Middle frontal gyrus (tissue), 1 donor: ENCODE data around the gene LCN1.
"Not testable (repeated sequence)": the region's sequence is repeated elsewhere in the genome, so short reads cannot be mapped to it uniquely, and the experiment has no call there.

Experiments
- DNase-seq: peaks from one replicate; pipeline ENCODE4 v3.0.0-alpha.2; 2015; ENCODE audit warnings: low spot score; ENCODE audit errors: extremely low spot score

Gene LCN1

DNA sequence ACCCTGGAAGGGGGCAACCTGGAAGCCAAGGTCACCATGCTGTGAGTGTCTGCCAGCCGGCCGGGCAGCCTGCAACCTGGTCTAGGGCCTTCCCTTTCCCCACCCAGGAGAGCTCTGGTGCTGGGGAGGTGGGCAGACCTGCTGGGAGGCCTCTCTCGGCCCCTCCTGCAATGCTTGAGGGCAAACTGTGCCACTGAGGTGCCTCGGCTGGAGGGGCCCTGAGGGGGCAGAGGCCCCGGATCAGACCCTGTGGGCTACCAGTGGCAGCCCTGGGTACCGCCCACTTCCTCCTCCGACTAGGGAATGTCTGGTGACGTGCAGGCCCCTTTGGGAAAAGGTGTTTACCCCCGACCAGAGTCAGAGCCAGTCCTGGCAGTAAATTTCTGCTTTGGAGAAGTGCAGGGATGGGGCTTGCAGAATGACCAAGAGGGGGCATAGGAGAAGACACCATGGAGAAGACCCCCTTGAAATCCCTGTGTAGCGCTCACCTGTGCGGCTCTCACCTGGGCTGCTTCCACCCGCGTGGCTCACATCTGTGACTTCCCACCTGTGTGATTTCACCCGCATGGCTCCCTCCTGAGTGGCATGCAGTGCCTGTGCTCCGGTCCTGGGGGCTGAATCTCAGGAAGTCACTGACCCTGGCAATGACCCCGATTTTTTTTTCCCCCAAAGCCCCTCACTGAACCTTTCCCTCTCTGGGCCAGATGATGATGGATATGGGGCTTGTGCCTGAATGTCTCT is 1.1 kb downstream of the LCN1 start:
- DNase-seq = no peak

DNA sequence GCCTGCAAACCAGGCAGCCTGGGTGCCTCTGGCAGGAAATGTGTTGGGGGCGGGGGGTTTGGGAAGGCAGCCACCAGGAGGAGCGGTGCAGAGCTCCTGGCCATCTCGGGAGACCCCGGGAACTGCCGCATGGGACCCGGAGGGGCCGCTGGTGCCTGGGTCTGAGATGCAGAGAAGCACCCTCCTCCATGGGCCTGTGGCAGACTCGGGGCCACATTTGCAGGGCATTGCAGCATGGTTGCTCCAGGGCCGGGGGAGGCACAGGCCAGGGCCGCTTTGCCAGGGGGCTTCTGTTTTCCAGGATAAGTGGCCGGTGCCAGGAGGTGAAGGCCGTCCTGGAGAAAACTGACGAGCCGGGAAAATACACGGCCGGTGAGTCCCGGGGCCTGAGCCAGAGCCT is 1.7 kb downstream of the LCN1 start:
- DNase-seq = no peak

DNA sequence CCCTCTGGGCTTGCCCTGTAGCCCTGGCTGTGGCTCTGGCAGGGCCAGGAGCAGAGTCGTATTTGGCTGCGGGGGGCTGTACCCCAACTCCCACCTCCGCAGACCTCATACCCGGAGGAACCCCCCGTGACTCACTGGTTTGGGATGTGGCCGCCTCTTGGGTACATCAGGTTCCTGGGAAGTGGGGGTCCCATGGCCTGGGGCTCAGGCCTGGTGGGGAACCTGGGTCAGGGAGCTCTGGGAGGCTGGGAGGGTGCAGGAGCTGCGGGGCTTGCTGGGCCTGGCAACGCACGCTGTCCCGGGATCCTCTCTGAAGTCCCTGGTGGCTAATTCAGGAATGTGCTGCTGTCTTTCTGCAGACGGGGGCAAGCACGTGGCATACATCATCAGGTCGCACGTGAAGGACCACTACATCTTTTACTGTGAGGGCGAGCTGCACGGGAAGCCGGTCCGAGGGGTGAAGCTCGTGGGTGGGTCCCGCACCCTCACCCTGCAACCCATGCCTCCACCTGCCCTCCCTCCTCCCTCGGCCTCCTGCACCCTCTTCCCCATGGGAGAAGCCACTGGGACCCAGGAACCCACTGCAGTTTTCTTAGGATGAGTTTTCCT is 2.4 kb downstream of the LCN1 start:
- DNase-seq = no peak

DNA sequence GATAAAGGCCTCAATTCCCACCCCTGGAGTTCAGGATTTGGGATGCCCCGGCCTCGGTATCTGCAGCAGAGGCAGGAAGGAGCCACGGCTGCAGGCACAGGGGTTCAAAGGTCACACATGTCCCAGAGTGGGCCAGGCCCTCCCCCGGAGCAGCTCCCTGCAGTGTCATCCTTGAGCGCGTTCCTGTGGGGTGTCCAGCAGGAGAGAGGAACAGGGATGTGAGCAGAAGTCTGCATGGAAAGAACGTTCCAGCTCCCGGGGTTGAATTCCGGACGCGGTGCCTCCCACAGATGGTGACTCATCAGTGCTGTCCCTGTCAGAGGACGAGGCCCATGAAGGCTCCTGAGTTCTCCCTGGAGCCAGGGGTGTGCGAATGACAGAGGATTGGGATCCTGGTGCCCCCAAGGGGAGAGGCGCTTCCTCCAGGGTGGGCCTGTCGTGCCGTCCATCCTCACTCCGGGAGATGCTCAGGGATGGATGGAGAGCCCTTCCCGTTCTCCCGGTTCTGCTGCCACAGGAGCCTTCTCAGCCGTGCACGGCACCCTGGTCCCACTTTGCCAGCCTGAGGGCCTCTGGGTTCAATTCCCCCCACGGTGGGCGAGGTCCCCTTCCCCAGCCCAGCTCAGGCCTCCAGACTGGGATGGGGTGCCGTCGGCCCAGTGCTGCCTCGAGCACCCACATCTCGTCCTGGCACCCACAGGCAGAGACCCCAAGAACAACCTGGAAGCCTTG is 3.1 kb downstream of the LCN1 start:
- DNase-seq = no peak

DNA sequence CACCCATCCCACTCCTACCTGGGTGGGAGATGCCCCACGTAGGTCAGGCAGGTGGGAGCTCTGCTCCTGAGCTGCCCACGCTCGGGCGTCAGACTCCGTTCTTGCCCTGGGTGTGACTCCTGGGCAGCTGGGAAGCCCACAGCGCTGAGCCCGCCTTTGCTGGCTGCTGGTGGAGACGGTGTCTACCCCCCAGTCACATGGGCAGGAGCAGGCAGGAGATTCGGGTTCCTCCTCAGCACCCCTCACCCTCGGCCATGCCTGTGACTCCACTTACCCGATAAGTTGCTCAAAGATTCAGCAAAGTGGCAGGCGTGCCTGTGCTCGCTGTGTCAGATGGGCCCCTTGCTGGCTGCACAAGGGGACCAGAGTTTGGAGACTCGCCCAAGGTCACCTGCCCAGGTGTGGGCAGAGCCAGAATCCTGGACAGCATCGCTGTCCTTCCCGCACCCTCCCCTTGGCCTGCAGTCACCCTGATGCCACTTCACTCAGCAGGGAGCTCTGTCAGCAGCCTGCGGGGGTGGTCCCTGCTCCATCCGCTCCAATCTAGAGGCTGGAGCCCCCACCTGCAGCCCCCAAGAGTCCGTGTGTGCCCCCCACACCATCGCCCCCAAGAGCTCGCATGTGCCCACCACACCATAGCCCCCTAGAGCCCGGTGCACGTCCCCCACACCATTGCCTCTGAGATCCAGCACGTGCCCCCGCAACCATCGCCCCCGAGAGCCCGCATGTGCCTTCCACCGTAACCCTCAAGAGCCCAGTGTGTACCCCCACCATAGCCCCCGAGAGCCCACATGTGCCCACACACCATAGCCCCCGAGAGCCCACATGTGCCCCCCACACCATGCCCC is 4.2 kb downstream of the LCN1 start:
- no peak for DNase-seq

DNA sequence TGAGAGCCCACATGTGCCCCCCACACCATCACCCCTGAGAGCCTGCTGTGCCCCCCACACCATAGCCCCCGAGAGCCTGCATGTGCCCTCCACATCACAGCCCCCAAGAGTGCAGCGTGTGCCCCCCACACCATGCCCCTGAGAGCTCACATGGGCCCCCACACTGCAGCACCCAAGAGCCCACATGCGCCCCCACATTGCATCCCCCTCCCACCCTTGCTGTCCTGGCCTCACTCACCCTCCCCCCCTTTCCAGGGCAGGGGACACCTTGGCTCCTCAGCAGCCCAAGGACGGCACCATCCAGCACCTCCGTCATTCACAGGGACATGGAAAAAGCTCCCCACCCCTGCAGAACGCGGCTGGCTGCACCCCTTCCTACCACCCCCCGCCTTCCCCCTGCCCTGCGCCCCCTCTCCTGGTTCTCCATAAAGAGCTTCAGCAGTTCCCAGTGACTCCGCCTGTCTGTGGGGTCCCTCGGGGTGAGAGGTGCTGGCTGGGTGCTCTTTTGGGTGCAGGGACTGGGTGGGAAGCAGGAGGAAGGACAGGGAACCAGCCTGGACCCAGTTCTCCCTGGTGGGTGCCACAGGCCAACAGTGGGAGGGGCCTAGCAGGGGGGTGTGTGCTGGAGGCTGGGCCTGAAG is 5.0 kb downstream of the LCN1 start:
- DNase-seq = no peak

DNA sequence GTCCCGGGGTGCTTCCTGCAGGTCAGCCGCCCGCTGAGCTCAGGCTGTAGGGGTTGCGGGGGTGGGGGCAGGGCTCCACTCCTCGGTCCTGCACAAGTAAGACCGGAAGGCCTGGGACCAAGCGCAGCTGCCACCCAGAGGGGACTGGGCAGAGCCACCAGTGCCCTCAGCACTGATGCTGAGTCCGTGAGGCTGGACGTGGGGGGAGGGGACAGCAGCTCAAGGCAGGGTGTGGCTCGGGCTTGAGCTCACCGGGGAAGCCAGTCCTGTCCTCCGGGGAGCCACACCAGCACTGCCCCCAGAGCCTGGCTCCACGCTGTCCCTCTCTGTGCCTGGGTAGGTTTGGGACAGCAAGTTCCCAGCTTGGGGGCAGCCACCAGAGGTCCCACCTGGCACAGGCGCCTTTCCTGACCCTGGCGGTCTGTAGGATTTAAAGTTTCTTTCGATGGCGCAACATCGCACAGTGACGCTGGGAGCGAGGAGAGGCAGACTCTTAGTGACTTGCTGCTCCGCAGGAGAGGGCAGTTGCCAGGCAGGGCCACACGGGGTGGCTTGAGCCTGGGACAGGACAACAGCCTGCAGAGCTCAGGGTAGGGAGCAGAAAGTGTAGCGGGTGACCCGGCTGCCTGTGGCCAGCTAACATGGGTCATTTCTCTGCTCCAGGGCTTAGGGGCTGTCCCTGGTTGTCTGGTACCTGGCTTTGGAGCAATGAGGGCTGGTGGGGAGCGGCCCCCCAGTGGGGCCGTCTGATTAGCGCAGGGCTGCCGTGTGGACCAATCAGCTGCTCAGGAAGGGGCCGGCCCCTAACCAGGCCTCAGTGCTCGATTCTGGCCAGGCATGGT is 5.7 kb downstream of the LCN1 start:
- no peak for DNase-seq

DNA sequence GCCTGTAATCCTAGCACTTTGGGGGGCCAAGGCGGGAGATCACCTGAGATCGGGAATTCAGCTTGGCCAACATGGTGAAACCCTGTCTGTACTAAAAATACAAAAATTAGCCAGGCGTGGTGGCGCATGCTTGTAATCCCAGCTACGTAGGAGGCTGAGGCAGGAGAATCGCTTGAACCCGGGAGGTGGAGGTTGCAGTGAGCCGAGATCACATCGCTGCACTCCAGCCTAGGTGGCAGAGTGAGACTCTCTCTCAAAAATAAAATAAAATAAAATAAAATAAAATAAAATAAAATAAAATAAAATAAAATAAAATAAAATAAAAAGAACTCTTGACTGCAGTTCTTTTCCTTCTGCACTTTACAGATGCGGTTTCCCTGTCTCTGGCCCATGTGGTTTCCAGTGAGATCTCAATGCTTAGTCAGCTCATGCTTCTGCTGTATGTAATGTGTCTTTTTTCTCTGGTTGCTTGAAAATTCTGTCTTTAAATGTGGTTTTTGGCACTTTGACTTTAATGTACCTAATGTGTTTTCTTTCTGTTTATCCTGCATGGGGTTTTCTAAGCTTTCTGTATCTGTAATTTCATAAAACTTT is 7.7 kb downstream of the LCN1 start:
- DNase-seq = not testable (repeated sequence)

DNA sequence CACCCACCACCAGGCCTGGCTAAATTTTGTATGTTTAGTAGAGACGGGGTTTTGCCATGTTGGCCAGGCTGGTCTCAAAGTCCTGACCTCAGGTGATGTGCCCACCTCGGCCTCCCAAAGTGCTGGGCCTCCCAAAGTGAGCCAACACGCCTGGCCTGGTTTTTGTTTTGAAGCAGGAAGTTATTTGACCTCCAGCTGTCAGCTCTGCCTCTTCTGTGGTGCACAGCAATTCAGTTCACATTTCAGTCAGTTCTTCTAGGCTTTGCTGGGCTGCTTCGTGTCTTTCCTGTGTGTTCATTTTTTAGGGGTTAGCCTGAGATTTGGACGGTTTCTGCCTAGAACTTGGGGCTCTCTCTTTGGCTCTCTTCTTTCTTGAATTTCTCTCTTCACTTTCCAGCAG is 8.9 kb downstream of the LCN1 start:
- no peak for DNase-seq

DNA sequence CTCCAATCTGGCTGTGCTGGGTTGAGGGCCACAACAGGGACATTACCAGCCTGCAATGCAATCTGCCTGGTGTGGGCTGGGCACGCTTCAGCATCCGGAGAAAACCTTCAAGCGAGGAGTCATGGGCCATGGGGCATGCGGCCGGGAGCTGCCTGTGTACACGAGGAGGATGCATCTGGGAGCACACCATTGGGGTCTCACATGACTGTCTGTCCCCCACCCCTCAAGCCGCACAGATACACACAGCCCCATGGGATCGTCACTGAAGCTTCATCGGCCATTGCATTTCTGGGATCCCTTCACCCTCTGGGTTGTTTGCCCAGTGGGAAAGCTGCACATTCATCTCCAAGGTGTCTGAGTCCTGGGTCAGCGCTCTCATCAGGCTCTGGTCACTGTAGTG is 9.9 kb downstream of the LCN1 start:
- no peak for DNase-seq

DNA sequence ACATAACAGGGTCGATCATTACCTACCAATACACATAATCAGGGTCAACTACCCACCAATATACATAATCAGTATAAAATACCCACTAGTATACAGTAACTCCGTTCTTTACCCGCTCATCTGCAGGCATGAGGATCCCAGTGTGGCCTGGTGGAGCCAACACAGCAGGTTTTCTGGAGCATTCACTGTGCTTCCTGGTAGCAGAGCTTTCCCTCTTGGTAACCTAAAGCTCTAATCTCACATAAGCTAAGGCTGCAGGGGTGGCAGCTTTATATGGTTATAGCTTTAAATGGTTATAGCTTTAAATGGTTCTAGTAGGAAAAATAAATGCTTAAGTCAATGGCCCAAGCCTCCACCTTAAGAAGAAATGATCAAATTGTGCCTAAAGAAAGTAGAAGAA is 11.9 kb downstream of the LCN1 start:
- no peak for DNase-seq

DNA sequence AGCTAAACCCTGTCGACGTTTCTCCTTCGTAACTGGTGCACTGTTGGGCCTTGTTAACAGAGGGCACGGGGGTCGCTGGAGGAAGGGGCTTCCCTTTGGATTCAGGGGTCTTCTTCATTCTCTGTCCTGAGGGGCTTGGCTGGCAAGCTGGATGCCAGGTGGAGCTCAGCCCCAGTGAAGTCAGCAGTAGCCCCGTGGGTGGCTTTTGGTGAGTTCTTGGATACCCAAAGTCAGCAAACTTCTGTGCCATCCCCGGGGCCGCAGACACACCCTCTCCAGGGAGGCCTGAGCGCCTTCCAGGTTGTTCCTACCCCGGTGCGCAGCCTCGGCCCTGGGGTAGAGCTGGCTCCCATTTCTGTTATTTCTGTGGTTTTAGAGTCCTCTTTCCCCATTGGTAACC is 12.4 kb downstream of the LCN1 start:
- no peak for DNase-seq

DNA sequence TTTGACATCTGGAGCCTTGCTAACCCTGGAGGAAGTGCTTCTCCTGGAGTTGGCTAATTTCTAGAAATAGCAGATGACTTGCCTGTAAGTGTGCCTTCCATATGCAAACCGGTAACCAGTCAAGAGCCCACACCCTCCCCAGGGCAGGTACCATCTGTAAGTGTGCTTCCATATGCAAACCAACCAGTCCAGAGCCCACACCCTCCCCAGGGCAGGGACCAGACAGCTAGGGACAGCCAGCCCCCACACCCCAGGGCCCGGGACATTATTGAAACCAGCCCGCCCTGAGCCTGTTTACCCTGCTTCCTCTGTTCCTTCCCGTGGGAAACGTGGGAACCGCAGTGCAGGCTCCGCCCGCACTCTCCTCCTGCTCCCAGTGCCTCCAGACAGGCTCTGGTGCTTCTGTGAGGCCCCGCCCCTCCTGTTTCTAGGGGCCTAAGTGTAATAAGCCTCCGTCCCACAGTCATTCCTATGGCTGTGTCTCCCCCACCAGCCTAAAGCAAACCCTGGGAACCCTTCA is 13.0 kb downstream of the LCN1 start:
- not testable (repeated sequence) for DNase-seq

DNA sequence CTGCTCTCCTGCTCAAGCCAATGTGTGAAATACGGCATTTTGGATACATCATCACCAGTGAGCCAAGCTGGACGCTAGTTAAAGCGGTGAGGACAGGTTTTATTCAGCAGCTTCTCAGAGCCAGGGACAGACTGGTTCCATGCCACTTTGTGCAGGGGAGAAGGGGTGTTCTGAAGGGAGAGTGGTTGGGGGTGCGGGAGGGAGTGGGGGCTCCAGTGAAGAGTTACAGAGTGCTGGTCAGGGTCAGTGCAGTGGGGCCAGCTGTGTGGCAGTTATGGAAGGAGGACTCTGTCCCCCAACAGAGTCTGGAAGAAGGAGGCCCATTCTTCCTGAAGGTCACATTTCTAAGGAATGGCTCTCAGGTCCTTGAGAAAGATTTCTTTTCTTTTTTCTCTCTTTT is 13.6 kb downstream of the LCN1 start:
- DNase-seq = not testable (repeated sequence)

DNA sequence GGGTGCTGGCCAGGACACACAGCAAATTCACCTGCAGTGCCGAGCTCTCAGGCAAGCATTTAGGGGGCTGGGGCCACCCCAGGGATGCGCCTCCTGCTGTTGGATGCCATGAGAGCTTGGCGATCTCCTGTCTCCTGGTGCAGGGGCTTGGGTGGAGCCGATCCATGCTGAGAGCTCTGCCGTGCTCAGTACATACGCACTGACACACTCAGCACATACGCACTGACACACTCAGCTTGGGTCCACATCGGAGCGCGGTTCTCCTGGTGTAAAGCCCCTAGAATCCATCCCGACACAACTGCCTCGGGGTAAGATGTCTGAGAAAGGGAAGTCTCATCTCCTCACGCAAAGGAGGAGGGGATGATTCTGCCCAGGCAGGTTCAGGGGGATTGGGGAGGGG is 14.4 kb downstream of the LCN1 start:
- DNase-seq = not testable (repeated sequence)

DNA sequence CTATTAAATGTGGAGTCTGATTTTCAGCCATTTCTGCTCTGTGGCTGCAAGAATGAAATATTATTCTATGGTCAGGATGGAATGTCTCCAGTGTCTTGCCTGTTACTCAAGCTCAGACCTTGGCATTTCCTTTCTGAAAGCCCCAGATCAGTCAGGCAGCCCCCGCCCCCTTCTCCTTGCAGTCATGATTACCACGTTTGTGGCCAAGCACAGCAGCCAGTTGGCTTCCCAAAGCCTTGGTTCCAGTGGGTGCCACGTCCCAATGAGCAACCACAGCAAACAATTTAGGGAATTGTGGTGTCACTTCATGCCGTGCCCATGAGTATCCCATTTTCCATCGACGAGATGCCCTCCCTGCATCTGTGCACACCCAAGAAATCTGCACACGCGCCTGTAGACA is 15.0 kb downstream of the LCN1 start:
- no peak for DNase-seq

DNA sequence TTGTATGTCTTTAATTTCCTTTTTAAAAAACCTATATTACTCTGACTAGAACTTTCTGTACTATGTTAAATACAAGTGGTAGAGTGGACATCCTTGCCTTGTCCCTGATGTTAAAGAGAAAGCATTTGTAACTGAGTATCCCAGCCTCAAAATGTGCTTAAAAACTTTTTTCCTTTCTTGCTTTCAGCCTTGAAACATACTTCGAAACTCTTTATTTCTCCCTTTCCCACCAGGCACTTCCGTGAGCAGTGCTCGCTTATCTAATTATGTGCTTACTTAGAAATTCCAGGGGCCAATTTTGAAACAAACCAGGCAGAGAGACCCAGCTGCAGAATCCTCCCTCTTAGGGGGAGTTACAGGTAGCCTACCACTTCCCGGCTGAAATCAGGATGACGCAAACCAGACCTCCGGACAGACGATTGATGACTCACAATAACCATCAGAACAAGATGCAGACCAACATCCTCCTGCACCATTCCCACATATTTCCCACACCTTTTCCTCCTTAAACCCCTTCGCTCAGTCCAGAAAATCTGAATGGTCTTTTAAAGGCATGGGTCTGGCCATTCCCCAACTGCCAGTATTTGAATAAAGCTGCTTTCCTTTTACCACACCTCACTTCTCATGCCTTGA is 22.1 kb downstream of the LCN1 start:
- not testable (repeated sequence) for DNase-seq

DNA sequence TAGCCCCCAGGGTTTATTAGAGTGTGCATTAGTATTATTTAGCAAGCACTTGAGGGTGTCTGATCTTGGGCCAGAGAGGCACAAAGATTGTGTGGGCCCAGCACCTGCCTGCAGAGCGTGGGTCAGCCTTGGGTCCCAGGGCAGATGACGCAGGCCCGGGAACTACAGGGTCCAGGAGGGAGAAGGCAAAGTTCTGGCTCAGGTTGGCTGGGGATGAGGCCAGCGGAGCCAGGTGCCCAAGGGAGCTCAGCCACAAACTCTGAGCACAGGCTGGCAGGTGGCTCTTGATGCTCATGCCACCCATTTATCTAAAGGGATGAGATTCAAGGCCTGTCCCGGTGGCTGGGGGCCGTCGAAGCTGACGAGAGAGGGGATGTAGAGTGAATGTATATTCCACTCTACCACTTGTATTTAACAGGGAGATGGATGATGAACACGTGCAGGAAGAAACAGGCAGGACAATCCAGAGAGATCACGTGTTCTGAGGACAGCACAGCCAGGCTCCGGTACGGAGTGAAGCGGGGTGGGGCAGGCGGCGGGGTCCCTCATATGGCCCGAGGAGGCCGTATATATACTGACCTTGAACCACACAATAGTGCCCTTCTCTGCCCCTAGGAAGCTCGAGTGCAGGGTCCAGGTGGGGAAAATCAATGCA is 23.9 kb downstream of the LCN1 start:
- DNase-seq = no peak
